Liver (tissue), 3 donors: ENCODE results near the gene COPG2.

Experiments
- FOXA2 ChIP-seq: IDR thresholded peaks from 2 replicates; pipeline ENCODE4 v1.6.1; 2016; ENCODE audit warnings: antibody characterized with exemption
- RXRA ChIP-seq, 2 donors: IDR thresholded peaks; 2 replicates each; pipeline ENCODE4 v1.6.1; 2017 to 2018; ENCODE audit warnings: antibody characterized with exemption in 2 of 2, mild to moderate bottlenecking in 1 of 2
- SP1 ChIP-seq: IDR thresholded peaks from 2 replicates; pipeline ENCODE4 v1.6.1; 2018; ENCODE audit warnings: antibody characterized with exemption, mild to moderate bottlenecking
- TAF1 ChIP-seq: conservative IDR thresholded peaks from 2 replicates; pipeline ENCODE4 v1.6.1; 2016; ENCODE audit warnings: antibody characterized with exemption, mild to moderate bottlenecking
- YY1 ChIP-seq: IDR thresholded peaks from 2 replicates; pipeline ENCODE4 v1.6.1; 2016; ENCODE audit warnings: antibody characterized with exemption, mild to moderate bottlenecking
- TF ChIP-seq, protein P1 (sequence below): IDR thresholded peaks from 2 replicates; pipeline ENCODE4 v1.6.1; 2016; ENCODE audit warnings: antibody characterized with exemption
- TF ChIP-seq, protein P2 (sequence below): IDR thresholded peaks from 2 replicates; pipeline ENCODE4 v1.6.1; 2016; ENCODE audit warnings: antibody characterized with exemption
- TF ChIP-seq, protein P3 (sequence below): fragments of 150-350 bp; IDR thresholded peaks from 2 replicates; pipeline ENCODE4 v1.5.1; 2017; ENCODE audit warnings: improper control_type of control experiment, low read depth, low read length; ENCODE audit not compliant: missing input control
- donor health status: healthy.
- donor health status: healthy.

DNA sequence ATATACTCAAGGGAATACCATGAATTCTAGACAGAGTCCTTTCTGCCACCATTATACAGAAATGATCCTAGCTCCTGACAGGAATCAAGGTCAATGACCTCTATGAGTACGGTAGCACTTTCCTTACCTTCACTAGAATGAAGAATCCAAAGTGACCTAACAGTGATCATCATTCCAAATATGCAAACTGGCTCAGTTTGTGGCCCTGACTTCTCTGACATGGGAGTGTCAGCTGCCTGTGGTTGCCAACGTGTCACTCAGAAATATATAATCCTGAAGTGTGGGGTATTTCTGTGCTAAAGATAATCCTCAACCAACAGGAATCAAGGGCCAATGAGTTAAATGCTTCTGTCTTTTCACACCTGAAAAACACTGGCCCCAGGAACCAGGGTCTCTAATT, 45.7 kb downstream of the COPG2 start:
- TF ChIP-seq, protein P1, sequence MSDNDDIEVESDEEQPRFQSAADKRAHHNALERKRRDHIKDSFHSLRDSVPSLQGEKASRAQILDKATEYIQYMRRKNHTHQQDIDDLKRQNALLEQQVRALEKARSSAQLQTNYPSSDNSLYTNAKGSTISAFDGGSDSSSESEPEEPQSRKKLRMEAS: no peak
- TF ChIP-seq, protein P2, sequence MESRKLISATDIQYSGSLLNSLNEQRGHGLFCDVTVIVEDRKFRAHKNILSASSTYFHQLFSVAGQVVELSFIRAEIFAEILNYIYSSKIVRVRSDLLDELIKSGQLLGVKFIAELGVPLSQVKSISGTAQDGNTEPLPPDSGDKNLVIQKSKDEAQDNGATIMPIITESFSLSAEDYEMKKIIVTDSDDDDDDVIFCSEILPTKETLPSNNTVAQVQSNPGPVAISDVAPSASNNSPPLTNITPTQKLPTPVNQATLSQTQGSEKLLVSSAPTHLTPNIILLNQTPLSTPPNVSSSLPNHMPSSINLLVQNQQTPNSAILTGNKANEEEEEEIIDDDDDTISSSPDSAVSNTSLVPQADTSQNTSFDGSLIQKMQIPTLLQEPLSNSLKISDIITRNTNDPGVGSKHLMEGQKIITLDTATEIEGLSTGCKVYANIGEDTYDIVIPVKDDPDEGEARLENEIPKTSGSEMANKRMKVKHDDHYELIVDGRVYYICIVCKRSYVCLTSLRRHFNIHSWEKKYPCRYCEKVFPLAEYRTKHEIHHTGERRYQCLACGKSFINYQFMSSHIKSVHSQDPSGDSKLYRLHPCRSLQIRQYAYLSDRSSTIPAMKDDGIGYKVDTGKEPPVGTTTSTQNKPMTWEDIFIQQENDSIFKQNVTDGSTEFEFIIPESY: no peak
- TF ChIP-seq, protein P3, sequence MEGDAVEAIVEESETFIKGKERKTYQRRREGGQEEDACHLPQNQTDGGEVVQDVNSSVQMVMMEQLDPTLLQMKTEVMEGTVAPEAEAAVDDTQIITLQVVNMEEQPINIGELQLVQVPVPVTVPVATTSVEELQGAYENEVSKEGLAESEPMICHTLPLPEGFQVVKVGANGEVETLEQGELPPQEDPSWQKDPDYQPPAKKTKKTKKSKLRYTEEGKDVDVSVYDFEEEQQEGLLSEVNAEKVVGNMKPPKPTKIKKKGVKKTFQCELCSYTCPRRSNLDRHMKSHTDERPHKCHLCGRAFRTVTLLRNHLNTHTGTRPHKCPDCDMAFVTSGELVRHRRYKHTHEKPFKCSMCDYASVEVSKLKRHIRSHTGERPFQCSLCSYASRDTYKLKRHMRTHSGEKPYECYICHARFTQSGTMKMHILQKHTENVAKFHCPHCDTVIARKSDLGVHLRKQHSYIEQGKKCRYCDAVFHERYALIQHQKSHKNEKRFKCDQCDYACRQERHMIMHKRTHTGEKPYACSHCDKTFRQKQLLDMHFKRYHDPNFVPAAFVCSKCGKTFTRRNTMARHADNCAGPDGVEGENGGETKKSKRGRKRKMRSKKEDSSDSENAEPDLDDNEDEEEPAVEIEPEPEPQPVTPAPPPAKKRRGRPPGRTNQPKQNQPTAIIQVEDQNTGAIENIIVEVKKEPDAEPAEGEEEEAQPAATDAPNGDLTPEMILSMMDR: no peak
- TF ChIP-seq RXRA (IDR thresholded peaks at IDR 0.05) (no peak), TAF1 (no peak), FOXA2 (no peak), YY1 (no peak), SP1 (no peak)
